Measurements from ENCODE around the gene CAPZA1.

GRCh38 chr1:112712191-112712590 lies 92.6 kb downstream of the CAPZA1 start:
- TF ChIP-seq CTCF (IDR thresholded peaks at IDR 0.05; ENCODE audit: poor library complexity, severe bottlenecking) (no peak), EP300 (conservative IDR thresholded peaks at IDR 0.05; ENCODE audit: poor library complexity, severe bottlenecking) (no peak), RAD21 (conservative IDR thresholded peaks at IDR 0.05) (no peak), POLR2AphosphoS5 (IDR thresholded peaks at IDR 0.05) (no peak), TAF1 (IDR thresholded peaks at IDR 0.05; ENCODE audit: low read depth) (no peak), SMC3 (conservative IDR thresholded peaks at IDR 0.05; ENCODE audit: poor library complexity) (no peak)

Data from neural cell (in vitro differentiated cells).